Peyer's patch (tissue), 4 donors: ENCODE measurements around the gene MAPT. TPM values are rescaled to one million over a fixed set of nuclear protein-coding genes. Genes with fewer than 3 reads are reported as not detected.
"Not testable (repeated sequence)": the region's sequence is repeated elsewhere in the genome, so short reads cannot be mapped to it uniquely, and the experiment has no call there.

Experiments
- DNase-seq, 3 donors: peaks; one replicate each; pipeline ENCODE4 v3.0.0-alpha.2; 2017 to 2019
- H3K27ac ChIP-seq, 4 donors: fragments of 200-600 bp; sonication (generic); one replicate each; pipeline ENCODE4 v1.5.1; 2016 to 2019
- H3K27me3 ChIP-seq, 2 donors: fragments of 200-600 bp; sonication (generic); one replicate each; pipeline ENCODE4 v1.5.1; 2019
- H3K36me3 ChIP-seq, 3 donors: fragments of 200-600 bp; sonication (generic); one replicate each; pipeline ENCODE4 v1.5.1; 2016 to 2019
- H3K4me1 ChIP-seq, 4 donors: fragments of 200-600 bp; sonication (generic); one replicate each; pipeline ENCODE4 v1.5.1; 2016 to 2019
- H3K4me3 ChIP-seq, 4 donors: fragments of 200-600 bp; sonication (generic); 1 replicate in 3 of 4; 2 replicates in 1 of 4; pipeline ENCODE4 v1.5.1; 2016 to 2019; ENCODE audit warnings: mild to moderate bottlenecking in 1 of 4
- H3K9me3 ChIP-seq, 4 donors: fragments of 200-600 bp; sonication (generic); one replicate each; pipeline ENCODE4 v1.5.1; 2016 to 2019; ENCODE audit warnings: mild to moderate bottlenecking in 1 of 4
- POLR2A ChIP-seq, 2 donors: fragments of 450-650 bp; IDR thresholded peaks; one replicate each; pipeline ENCODE4 v1.5.1; 2017; ENCODE audit warnings: antibody characterized with exemption in 2 of 2, mild to moderate bottlenecking in 2 of 2, moderate library complexity in 2 of 2
- total RNA-seq, 4 donors: library from RNA; depleted of rRNA; stranded (reverse); fragments of >200 nt; gene quantifications; one replicate each; pipeline ENCODE4 v1.1.0, GENCODE V29; 2016
- TF ChIP-seq, protein P1 (sequence below), 6 experiments: fragments of 450-650 bp in 4 of 6; fragments of 200-600 bp in 2 of 6; sonication (generic) in 1 of 6; IDR thresholded peaks; one replicate each; pipeline ENCODE4 v1.5.1; 2017 to 2019; ENCODE audit warnings: antibody characterized with exemption in 6 of 6, mild to moderate bottlenecking in 3 of 6, moderate library complexity in 1 of 6

MAPT gene
- total RNA-seq, 4 donors from 2014 or later: 0.35 to 1.6 (median 0.94) TPM; not detected in 1

DNA sequence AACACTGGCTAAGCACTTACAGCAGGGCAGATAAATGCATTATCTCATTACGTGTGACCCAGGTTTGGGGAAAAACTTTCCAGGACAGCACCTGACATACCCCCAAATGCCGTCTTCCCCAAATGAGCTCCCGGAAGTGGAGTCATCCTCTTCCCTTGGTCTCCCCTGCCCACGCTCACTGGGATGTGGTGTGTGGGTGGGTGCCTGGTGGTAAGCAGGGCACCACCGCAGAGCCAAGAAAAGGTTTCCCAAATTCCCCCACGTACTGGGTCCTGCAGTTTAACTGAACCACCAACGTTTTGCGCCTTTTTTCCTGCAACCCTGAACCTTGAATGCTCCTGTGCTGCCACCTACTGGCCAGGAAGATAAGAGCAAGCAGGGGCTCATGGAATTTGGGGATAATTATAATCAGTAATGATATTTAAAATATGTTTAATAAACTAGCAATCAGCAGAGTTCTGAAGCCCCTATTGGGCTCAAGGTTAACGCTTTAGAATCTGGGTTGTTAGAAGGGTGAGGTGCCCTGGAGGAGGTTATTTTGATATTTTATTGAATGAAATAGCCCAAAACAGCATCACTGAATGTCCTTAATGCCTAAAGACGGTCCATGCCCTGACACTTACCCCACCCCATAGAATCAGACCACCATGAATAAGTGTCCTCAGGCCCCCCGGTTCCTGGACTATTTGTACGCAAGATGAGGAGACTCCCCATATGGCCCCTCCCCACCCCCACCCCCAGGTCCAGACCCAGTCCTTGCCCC lies 41.6 kb upstream of the MAPT start:
- peak; percentile 53 to 77 (median 56) for DNase-seq
- no peak overlapping the region for H3K4me3 ChIP-seq
- no peak for TF ChIP-seq POLR2A (IDR thresholded peaks at IDR 0.05)
- TF ChIP-seq, protein P1, sequence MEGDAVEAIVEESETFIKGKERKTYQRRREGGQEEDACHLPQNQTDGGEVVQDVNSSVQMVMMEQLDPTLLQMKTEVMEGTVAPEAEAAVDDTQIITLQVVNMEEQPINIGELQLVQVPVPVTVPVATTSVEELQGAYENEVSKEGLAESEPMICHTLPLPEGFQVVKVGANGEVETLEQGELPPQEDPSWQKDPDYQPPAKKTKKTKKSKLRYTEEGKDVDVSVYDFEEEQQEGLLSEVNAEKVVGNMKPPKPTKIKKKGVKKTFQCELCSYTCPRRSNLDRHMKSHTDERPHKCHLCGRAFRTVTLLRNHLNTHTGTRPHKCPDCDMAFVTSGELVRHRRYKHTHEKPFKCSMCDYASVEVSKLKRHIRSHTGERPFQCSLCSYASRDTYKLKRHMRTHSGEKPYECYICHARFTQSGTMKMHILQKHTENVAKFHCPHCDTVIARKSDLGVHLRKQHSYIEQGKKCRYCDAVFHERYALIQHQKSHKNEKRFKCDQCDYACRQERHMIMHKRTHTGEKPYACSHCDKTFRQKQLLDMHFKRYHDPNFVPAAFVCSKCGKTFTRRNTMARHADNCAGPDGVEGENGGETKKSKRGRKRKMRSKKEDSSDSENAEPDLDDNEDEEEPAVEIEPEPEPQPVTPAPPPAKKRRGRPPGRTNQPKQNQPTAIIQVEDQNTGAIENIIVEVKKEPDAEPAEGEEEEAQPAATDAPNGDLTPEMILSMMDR (IDR thresholded peaks at IDR 0.05): peak; percentile 59 to 88 (median 74)

DNA sequence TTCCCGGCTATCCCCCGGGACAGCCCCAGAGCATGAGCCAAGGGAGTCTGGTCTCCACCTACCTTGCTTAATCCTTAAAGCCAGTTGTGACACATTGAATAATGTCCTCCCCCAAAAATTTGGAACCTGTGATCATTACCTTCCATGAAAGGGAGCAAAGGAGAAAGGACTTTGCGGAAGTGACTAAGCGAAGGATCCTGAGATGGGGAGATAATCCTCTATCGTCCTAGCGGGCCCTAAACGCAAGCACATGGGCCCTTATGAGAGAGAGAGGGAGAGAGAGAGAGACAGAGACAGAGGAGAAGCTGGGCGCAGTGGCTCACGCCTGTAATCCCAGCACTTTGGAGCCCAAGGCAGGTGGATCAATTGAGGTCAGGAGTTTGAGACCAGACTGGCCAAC lies 40.1 kb upstream of the MAPT start:
- H3K36me3 ChIP-seq: no peaks in the 10 kb centered on the region
- TF ChIP-seq, protein P1 (IDR thresholded peaks at IDR 0.05): no peak
- TF ChIP-seq POLR2A (IDR thresholded peaks at IDR 0.05): no peak
- H3K9me3 ChIP-seq: no peaks in the 10 kb centered on the region
- no peaks in the 10 kb centered on the region for H3K27me3 ChIP-seq
- H3K4me1 ChIP-seq: no peaks in the 10 kb centered on the region
- no peak overlapping the region for H3K4me3 ChIP-seq
- H3K27ac ChIP-seq: no peak overlapping the region
- DNase-seq: no peak

More for the DNA sequence above, 41.6 kb upstream of the MAPT start:
- Histone ChIP-seq H3K27ac (no peak overlapping the region), H3K4me1 (no peaks in the 10 kb centered on the region), H3K9me3 (no peaks in the 10 kb centered on the region), H3K27me3 (no peaks in the 10 kb centered on the region), H3K36me3 (no peaks in the 10 kb centered on the region)

DNA sequence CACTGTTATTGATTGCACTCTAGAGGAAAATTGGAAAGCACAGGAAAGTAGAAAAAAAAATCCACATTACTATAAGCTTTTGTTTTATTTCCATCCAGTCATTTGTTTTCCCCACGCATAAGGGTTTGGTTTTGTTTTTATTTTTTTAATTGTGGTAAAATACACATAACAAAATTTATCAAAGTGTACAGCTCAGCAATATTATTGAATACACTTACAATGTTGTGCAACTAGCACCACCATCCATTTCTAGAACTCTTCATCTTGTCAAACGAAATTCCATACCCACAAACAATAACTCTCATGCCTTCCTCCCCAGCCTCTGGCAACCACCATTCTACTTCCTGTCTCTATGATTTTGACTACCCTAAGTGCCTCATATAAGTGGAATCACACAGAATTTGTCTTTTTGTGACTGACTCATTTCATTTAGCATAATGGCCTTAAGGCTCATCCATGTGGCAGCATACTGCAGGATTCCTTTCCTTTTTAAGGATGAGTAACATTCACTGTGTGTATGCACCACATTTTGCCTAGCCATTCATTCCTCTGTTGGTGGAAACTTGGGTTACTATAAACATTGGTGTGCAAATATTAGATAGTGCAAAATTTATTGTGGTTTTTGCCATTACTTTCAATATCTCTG lies 38.5 kb upstream of the MAPT start:
- no peak for DNase-seq
- Histone ChIP-seq H3K9me3 (no peaks in the 10 kb centered on the region), H3K36me3 (no peaks in the 10 kb centered on the region), H3K27ac (no peak overlapping the region), H3K4me1 (no peaks in the 10 kb centered on the region), H3K27me3 (no peaks in the 10 kb centered on the region), H3K4me3 (no peak overlapping the region)
- TF ChIP-seq, protein P1 (IDR thresholded peaks at IDR 0.05): no peak
- TF ChIP-seq POLR2A (IDR thresholded peaks at IDR 0.05): no peak

DNA sequence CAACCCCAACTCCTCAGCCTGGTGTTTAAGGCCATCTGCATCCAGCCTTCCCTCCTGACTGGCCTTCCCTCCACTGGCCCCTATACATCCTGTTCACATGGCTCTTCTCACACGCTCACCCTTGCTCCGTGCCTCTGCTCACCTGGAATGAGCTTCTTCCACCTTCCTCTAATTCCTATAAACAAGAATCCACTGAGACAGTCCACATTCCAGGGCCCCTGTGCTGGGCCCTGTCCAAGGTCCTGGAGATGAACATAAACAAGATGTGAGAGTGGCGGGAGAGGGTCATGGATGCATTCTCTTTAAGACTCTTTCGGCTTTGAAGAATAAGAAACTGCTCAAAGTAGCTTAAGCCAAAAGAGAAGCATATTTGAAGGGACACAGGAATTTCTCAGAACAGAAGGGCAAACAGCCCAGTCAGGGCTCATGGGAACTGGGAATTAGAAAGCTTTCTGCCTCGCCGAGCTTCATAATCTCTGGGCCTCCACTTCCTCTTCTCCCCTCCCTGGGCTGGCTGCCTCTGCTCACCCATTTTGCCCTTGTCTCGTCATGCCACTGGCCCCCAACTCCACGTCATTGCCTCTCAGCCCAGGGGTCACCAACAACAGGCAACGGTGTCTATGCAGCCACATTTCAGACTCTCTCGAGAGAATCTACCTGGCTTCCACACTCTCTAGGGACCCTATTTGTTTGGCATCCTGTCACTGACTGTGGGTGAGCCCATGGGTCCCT lies 36.2 kb upstream of the MAPT start:
- TF ChIP-seq, protein P1 (IDR thresholded peaks at IDR 0.05): no peak
- no peak for TF ChIP-seq POLR2A (IDR thresholded peaks at IDR 0.05)
- H3K27me3 ChIP-seq: no peaks in the 10 kb centered on the region
- no peak for DNase-seq

DNA sequence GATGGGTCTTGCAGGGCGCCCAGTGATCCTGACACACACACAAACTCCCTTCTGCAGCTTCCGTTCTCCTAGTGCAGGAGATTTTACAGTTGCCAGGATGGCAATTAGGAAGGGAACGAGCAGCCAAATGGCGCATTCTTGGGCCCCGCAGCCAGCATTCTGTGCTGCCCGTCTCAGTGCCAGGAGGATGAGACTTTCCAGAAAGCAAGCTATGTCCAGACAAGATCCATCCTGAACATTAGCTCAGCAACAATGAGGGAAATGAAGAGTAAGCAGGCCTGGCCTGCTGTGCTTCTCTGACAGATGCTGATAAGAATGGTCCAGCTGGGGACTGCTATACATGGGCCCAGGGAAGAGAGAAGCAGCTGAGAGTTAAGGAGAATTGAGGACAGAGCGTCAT lies 33.2 kb upstream of the MAPT start:
- Histone ChIP-seq H3K4me1 (no peaks in the 10 kb centered on the region), H3K9me3 (no peaks in the 10 kb centered on the region), H3K27ac (no peak overlapping the region), H3K27me3 (no peaks in the 10 kb centered on the region), H3K36me3 (no peaks in the 10 kb centered on the region), H3K4me3 (no peak overlapping the region)
- TF ChIP-seq, protein P1 (IDR thresholded peaks at IDR 0.05): no peak
- no peak for TF ChIP-seq POLR2A (IDR thresholded peaks at IDR 0.05)
- DNase-seq: no peak

More for the DNA sequence above, 36.2 kb upstream of the MAPT start:
- Histone ChIP-seq H3K9me3 (no peaks in the 10 kb centered on the region), H3K27ac (no peak overlapping the region), H3K4me3 (no peak overlapping the region), H3K36me3 (no peaks in the 10 kb centered on the region), H3K4me1 (no peaks in the 10 kb centered on the region)

DNA sequence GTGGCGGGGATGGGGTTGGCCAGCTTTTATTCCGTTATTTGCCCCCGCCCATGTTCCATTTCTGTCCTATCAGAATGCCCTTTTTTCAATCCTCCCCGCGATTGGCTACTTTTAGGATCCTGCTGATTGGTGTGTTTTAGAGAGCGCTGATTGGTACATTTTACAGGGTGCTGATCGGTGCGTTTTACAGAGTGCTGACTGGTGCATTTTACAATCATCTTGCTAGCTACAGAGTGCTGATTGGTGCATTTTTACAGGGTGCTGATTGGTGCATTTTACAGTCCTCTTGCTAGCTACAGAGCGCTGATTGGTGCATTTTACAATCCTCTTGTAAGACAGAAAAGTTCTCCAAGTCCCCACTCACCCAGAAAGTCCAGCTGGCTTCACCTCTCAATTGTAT lies 32.2 kb upstream of the MAPT start:
- not testable (repeated sequence) for H3K27ac ChIP-seq, H3K4me3 ChIP-seq, H3K36me3 ChIP-seq, DNase-seq, H3K9me3 ChIP-seq, H3K4me1 ChIP-seq, H3K27me3 ChIP-seq
